ENCODE data around the gene DCP1A.

Gene DCP1A

DNA sequence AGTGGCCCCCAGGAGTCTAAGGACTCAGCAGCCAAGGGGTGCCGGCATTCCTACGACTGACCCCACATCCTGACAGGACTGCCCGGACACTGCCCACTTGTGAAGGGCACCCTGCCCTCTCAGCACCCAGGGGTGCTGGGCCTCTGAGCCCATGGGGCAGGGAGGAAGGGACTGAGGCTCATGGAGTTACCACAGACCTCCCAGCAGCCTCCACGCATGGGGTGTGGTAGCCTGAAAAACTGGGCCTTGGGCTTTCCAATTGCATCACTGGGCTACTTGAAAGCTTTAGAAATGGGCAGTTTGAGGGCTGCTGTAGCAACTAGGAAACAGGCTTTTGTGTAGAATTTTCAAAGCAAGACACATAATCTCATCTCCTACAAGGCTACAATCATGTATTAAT, 104.7 kb downstream of the DCP1A start:
- DNase-seq = no peak

DNA sequence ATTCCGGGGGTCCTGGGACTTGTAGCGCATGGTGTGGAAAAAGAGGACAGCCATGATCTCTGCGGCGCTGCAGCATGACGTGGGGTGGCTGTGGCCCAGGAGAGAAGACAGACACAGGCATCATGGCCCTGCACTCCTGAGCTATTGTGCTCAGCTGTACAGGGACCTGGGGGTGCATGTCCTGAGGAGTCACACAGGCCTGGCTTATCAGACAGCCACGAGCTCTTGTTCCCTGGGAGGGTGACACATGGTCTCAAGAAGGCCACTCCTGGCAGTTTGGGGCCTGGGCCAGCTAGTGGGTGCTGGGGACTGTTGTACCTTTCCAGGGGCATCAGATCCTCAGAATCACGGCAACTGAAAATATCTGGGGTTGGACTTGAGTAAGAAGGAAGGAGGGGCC, 105.2 kb downstream of the DCP1A start:
- DNase-seq = peak; percentile 60

DNA sequence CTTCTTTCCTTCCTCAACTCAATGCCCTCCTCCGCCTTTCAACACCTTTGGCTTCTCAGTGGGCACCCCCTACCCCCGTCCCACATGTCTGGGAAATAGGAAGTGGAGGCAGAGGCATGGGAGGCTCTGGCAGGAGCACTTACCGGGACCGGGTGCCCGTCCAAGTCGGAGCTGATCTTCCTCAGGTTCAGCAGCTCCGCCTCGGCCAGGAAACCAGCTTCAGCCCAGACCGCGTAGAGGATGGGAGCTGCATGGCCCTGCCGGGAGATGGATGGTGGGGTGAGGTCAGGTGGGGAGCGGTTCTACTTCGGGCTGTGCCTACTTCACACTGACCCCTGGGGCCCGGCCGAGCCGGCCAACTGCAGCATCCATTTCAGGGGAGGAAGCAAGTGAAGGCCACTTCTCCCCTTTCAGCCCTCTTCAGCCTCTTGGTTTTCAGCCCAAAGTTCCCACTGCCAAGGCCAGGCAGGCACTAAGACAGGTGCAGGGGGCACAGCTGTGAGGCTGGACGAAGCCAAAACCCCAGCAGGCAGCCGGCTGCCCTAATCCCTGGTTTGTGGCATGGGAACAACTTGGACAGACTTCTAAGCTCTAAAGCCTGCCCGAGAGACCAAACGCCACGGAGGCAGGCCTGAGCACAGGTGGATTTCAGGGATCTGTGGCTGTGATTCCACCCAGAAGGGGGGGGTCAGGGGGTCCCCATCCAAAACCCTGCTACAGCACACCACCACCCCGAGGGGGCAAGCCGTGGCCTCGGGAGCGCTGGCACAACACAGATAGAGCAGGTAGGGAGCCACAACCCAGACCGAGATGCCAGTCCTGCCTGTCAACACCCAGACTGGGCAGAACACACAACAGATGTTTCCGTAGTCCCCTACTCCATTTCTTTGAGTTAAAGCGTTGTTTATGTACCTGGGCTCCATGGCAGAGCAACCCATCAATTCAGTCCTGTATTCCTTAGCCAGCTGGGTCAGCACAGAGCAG, 106.1 kb downstream of the DCP1A start:
- no peak for DNase-seq

DNA sequence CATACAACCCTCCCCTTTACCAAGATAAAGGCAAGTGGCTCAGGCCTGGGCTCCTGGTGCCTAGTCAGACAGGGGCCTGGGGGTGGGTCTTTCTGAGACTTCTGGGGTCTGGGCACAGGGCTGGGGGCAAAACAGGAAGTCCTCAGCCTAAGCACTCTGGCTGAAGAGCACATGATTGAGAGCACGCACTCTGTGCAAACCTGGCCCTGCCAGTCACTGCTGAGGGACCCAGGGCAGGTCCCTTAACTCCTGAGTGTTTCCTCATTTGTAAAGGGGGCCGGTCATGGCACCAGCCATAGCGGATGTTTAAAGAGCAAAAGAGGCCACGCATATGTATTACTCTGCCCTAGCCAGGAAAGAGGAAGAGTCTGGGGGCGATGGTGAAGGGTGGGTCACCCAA, 107.5 kb downstream of the DCP1A start:
- DNase-seq = no peak

DNA sequence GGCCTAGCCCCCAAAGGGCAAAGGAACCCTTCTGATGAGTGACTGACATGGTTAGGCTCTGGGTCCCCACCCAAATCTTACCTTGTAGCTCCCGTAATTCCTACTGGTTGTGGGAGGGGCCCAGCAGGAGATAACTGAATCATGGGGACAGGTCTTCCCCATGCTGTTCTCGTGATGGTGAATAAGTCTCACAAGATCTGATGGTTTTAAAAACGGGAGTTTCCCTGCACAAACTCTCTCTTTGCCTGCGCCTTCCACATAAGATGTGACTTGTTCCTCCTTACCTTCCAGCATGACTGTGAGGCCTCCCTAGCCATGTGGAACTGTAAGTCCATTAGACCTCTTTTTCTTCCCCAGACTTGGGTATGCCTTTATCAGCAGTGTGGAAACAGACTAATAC, 108.5 kb downstream of the DCP1A start:
- no peak for DNase-seq

DNA sequence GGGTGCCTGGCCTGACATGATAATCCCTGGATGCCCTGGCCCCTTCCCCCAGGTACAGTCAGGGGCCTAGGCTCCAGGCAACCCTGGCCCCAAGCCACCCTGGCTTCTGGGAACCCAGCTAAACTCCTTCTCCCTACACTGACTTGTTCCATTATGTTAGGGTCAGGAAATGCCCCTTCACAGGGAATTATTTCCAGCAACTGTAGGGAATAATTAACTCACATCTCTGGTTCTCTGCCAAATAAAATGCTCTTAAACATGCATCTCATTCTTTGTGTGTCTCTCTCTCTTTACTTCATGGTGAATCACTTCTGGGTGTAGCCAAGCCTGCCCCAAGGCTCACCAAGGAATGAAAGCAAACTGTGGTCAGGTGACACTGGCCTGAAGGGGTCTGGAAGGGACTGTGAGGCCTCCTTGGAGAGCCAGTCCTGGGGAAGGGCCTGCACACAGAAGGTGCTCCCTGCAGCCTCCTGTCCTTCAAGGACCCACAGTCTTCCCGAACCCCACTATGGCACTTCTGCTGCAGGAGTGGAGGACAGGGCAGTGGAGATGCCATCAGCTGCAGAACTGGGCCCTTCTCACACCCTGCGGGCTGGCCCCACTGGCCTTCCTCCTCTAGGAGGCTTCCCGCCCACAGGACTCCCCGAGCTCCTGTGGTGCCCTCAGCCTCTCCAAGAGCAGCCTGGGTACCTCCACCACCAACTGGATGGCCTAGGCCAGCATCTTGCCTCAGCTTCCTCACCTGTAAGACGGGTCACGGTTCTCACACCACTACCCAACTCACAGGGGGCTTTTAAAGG, 109.1 kb downstream of the DCP1A start:
- no peak for DNase-seq

DNA sequence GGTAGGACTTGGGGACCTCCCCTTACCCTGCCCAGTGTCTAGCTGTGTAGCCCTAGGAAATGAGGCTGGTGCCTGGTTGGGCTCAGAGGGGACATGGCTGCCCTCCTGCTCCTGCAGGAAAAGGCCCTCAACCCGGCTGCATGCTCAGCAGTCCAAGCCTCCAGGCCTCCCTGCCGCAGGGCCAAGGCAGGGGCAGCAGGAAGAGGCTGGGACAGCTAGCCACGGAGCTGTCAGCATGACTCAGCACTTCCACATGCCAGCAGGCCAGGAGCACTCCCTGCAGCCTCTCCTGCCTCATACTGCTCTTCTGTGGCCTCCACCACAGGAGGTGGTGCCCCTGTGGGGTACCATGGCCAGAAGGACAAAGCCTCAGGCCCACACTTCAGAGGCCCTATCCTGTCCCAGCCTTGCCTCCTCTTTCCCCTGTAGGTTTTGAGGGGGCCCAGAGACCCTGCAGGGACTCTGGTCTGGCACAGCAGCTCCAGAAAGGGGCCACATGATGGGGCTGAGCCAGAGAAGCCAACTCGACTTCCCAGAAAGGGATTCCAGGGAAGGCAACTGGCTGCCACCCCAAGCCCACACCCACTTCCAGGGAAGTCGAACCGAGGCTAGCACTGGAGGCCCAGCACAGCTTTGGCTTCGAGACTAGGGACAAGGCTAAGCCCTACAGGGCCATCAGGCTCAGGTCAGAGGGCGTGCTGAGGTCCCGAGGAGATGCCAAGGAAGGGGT, 111.1 kb downstream of the DCP1A start:
- peak; percentile 90 for DNase-seq

DNA sequence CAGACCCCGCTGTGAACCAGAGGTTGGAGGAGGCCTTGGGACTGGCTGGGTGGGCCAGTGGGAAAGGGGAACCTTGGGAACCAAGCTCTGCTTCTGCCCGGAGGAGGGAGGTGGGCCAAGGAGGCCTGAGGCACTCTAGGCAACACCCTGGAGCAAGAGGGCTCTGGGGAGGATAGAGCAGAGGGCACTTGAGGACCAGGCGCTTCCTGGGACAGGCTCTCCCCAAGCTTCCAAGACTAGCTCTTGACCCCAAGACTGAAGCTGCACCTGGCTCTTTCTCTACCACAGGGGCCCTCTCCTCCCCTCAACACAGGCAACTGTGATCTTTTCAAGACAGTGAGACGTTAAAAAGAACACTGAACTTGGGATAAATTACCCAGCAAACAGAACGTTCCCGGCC, 111.8 kb downstream of the DCP1A start:
- no peak for DNase-seq

DNA sequence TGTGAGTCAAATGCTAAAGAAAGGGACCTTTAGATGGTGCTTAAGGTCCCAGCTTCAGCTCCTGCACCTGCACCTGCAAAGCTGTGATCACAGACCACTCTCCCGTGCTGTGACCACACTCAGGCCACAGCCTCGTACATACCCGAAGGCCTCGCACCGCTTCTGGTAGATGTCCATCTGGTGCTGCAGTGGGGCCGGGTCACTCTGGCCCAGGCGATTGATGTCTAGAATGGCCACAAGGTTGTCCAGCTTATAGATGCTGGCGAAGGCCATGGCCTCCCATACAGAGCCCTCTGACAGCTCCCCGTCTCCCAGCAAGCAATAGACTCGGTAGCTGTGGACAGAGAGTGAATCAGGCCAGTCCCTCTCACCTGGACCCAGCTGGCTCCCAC, 112.5 kb downstream of the DCP1A start:
- DNase-seq = no peak

DNA sequence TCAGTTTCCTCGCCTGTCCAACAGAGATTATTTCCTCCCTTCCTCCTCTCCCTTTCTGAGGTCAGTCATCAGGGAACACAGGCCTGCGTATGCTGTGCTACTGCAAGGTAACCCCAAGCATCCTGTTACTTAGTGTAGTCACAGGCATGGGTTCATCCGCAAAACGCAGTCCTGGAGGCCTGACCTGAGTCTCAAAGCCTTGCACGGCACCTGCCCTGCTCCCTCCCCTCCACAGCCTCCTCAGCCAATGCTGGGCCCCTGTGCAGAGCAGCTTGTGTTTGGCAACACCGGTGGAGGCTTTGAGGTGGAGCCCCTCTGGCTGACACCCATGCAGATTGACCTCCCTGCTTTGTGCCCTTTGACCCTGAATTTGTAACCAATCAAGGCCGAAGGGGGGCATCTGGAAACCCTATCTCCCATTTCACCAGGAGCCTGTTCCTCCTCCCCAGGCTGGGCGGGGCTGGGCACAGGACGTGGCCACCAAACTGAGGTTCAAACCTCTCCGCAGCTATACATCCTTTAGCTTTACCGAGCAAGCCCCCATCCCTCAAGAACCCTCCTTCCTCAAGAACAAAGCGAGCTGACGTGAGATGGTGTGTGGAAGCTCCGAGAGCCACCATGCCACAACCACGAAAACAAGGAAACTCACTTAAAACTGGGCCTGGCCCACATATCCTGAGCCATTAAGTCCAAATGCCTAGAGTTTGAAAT, 113.1 kb downstream of the DCP1A start:
- DNase-seq = no peak

Data from hematopoietic multipotent progenitor cell treated with erythropoietin and hydrocortisone succinate and interleukin-3 and kit ligand, for 4 days (in vitro differentiated cells).